ENCODE results near the gene ITPR3.

The ITPR3 gene

DNA sequence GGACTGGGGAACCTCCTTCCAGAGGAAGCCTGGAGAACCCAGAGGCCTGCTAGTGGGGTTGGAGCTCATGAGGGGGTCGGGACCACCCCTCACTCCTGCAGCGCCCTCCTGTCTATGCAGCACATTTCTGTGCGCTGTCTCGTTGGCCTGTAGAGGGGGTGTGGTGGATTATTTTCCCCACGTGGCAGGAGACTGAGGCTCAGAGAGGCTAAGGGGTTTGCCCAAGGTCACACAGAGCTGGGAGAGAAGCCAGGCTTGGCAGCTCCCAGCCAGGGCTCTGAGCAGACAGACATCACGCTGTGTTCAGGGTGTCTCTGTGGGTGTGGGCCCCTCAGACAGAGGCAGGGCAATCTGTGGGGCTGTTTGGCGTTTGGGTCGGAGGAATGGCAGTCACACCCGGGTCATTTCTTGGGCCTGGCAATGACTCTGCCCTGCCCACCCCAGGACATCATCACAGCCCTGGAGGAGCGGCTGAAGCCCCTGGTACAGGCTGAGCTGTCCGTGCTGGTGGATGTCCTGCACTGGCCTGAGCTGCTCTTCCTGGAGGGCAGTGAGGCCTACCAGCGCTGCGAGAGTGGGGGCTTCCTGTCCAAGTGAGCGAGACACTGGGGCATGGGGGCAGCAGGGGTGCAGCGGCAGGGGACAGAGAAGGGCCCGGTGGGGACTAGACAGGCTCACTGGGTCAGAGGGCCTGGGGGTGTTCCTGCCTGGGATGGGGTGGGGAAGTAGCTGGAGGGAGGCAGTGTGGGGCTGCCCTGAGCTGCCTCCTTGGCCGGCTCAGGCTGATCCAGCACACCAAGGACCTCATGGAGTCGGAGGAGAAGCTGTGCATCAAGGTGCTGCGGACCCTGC, 62.7 kb downstream of the ITPR3 start:
- DNase-seq (ENCODE audit: low read depth in 1 of 2, low spot score in 1 of 2): no peak

DNA sequence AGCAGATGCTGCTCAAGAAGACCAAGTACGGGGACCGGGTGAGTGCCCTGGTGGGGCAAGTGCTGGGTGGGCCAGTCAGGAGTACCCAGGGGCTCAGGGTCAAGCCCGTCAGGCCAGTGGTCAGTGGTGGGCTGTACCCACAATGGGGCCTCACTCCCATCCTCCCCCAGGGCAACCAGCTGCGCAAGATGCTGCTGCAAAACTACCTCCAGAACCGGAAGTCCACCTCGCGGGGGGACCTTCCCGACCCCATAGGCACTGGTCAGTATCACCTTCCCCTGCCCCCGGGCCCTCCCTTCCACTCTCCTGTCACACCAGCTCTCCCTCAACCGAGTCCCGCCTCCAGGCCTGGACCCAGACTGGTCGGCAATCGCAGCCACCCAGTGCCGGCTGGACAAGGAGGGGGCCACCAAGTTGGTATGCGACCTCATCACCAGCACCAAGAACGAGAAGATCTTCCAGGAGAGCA, 63.3 kb downstream of the ITPR3 start:
- DNase-seq (ENCODE audit: low read depth in 1 of 2, low spot score in 1 of 2): no peak

GRCh38 chr6:33684983-33685382, 63.9 kb downstream of the ITPR3 start:
- DNase-seq (ENCODE audit: low read depth in 1 of 2, low spot score in 1 of 2): no peak

- DNase-seq (ENCODE audit: low read depth in 1 of 2, low spot score in 1 of 2): no peak
Measured at GRCh38 chr6:33685411-33686224, 64.5 kb downstream of the ITPR3 start.

- no peak for DNase-seq (ENCODE audit: low read depth in 1 of 2, low spot score in 1 of 2)
Measured at GRCh38 chr6:33686225-33686924, 65.3 kb downstream of the ITPR3 start.

GRCh38 chr6:33686981-33687975, 66.2 kb downstream of the ITPR3 start:
- DNase-seq (ENCODE audit: low read depth in 1 of 2, low spot score in 1 of 2): no peak

DNA sequence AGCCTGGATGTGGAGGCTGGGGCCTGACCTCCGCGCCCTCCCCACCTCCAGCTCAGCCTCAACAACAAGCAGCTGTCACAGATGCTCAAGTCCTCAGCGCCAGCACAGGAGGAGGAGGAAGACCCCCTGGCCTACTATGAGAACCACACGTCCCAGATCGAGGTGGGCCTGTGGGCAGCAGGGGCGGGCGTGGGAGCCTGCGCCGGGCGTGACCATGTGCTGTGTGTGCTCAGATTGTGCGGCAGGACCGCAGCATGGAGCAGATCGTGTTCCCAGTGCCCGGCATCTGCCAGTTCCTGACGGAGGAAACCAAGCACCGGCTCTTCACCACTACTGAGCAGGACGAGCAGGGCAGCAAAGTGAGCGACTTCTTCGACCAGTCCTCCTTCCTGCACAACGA, 66.9 kb downstream of the ITPR3 start:
- no peak for DNase-seq (ENCODE audit: low read depth in 1 of 2, low spot score in 1 of 2)

- no peak for DNase-seq (ENCODE audit: low read depth in 1 of 2, low spot score in 1 of 2)
Measured at GRCh38 chr6:33688451-33689147, 67.5 kb downstream of the ITPR3 start.

DNA sequence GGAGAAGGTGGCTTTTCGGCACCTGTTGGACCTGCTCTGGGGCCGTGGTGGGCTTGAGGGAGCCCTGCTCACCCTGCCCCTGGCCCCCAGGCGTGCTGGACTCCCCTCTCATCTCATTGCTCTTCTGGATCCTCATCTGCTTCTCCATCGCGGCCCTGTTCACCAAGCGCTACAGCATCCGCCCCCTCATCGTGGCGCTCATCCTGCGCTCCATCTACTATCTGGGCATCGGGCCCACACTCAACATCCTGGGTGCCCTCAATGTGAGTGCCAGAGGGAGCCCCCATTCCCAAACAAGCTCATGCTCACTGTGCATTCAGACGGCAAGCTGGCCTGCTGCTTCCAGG, 68.0 kb downstream of the ITPR3 start:
- no peak for DNase-seq (ENCODE audit: low read depth in 1 of 2, low spot score in 1 of 2)

DNA sequence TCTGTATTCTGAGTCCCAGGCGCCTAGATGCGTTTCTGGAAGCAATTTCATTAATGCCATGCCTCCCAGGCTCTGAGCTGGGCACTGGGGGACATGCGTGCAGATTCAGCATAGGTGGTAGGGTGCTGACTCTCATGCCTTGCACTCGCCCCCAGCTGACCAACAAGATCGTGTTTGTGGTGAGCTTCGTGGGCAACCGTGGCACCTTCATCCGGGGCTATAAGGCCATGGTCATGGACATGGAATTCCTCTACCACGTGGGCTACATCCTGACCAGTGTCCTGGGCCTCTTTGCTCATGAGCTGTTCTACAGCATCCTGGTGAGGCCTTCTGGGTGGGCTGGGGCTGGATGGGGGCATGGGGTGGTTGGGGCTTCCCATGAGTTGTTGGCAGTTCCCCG, 68.8 kb downstream of the ITPR3 start:
- DNase-seq (ENCODE audit: low read depth in 1 of 2, low spot score in 1 of 2): no peak

DNA sequence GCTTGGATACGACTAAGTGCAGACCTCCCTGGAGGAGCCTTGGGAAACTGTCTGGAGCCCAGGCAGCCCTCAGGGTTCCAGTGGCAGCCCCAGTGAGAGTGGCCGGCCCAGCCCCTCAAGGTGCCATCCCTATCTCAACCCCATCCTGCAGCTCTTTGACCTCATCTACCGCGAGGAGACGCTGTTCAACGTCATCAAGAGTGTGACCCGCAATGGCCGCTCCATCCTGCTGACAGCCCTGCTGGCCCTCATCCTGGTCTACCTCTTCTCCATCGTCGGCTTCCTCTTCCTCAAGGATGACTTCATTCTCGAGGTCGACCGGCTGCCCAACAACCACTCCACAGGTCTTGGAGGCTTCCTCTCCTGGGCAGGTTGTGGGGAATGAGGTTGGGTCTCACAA, 69.6 kb downstream of the ITPR3 start:
- no peak for DNase-seq (ENCODE audit: low read depth in 1 of 2, low spot score in 1 of 2)

DNA sequence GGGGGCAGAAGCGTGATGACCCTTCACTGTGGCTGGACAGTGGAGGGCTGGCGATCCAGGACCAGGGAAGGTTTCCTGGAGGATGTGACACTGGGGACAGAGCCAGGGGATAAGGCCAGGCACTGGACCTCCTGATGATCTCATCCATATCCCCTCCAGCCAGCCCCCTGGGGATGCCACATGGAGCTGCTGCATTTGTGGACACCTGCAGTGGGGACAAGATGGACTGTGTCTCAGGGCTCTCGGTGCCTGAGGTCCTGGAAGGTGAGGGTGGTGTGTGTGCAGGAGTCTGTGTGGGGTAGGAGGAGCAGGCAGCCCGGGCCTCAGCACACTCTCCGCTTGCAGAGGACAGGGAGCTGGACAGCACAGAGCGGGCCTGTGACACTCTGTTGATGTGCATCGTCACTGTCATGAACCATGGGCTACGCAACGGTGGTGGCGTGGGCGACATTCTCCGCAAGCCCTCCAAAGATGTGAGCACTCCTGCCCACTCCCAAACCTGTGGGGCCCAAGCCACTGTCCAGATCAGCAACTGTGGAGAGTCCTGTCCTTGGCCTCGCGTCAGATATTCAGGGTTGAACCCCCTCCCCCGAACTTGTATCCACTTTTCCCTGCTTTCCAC, 70.4 kb downstream of the ITPR3 start:
- DNase-seq (ENCODE audit: low read depth in 1 of 2, low spot score in 1 of 2): no peak

DNA sequence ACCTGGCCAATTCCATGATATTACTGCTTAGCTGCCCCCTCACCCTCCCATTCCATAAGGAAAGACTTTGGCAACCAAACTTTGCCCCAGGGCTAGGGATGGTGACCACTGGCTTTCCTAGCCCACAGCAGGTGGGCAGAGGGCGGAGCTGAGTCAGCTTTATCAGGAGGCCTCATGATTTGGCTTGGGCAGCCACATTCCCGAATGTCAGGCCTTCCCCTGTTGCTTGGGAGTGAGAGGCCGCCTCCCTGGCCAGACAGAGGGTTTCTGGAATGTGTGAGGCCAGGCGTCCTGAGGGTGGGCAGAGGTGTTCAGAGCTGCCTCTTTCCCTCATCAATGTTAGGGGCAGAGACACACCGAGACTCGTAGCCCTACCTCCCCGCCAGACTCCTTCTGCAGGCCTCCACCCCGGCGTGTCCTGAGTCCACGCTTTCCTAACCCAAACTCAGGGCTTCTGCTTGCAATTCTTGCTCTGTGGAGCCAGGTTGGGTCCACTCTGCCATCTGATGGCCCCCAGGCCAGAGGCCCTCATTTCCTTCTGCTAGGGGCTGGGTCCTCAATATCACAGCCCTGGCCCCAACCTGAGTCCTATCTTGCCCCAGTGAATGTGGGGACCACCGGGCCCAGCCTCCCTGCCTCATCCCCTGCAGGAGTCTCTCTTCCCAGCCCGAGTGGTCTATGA, 71.1 kb downstream of the ITPR3 start:
- no peak for DNase-seq (ENCODE audit: low read depth in 1 of 2, low spot score in 1 of 2)

DNA sequence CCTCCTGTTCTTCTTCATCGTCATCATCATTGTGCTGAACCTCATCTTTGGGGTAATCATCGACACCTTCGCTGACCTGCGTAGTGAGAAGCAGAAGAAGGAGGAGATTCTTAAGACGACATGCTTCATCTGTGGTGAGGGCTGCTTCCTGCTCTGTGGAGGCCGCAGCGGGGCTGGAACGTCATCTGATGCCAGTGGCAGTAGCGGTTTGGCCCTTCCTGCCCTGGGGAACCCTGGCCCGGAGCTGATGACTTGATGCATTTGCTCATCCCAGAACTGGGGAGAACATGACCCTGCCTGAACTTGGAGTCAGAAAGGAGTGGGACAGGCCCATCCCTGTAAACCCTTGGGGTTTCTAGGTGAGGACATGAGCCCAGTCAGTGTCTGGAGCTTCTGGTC, 71.6 kb downstream of the ITPR3 start:
- no peak for DNase-seq (ENCODE audit: low read depth in 1 of 2, low spot score in 1 of 2)

DNA sequence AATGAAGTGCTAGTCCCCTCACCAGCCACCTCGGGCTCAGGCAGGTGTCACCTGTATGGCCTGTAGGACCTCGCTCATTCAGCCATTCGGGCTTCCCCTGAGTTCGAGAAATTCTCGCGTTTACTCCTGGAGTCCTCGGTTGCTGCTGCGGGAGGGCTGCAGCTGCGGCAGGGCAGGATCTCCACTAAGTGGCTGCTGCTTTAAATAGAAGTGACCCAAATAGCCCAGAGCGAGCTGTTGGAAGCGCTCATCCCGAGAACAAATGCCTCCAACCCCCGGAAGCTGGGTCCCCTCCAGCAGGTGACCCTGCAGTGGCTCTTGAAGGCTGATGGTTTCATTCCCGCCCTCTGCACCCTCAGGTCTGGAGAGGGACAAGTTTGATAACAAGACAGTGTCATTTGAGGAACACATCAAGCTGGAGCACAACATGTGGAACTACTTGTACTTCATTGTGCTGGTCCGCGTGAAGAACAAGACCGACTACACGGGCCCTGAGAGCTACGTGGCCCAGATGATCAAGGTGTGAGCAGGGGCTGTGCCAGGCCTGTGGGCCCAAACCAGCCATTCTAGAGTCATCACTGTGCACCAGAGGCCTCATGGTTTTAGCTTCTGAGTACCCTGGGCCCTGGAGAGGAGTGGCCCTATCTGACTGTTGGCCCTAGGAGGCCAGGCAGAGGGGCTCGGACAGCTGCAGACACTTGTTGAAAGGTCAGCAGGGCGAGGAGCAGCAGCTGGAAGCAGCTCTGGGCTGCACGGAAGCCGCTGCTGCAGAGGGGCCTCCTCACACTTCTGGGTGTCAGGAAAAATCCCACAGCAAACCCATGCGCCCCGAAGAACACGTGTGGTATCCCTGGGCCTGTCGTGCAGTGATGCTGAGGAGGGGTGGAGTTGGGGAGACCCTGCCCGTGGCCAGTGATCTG, 72.3 kb downstream of the ITPR3 start:
- no peak for DNase-seq (ENCODE audit: low read depth in 1 of 2, low spot score in 1 of 2)

DNA sequence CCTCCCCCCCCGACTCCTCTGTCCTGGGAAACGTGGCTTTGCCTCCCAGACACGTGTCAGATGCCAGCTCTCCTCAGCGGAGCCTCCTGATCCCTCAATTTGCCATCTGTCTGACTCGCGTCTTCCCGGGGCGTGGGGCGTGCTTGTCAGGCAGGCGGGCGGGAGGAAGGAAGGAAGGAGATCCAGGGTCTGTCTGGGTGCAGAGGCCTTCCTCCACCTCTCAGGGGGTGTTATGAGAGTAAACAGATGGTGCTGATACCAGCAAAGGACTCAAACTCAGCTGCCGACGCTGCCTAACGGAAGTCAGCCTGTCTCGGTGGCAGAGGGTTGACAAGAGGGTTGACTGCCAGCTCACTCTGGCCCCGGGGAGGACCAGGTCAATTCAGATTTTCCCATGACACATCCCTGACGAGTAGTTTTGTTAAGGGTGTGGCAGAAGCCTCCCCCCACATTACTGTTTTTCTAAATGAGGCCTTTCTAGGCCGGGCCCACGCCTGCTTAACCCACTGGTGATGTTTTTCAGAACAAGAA, 73.3 kb downstream of the ITPR3 start:
- peak in 1 of 2 donors; percentile 75 for DNase-seq (ENCODE audit: low read depth in 1 of 2, low spot score in 1 of 2)

DNA sequence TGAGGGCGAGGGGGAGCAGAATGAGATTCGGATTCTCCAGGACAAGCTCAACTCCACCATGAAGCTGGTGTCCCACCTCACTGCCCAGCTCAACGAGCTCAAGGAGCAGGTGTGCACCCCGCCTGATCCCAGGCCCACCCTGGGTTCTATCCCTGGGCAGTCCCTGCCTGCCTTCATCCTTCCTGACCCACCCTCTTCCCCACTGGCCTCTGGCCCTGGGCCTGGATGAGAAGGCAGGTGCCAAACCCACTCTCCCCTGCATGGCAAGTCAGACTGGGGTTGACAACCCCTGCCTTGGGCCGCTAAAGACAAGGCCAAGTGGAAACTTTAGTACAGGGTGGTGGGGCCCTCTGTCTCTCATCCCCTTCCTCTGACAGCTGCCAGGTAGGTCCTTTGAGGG, 73.9 kb downstream of the ITPR3 start:
- no peak for DNase-seq (ENCODE audit: low read depth in 1 of 2, low spot score in 1 of 2)

- no peak for DNase-seq (ENCODE audit: low read depth in 1 of 2, low spot score in 1 of 2)
Measured at GRCh38 chr6:33695451-33695887, 74.3 kb downstream of the ITPR3 start.
